ENCODE results near the gene THPO.

Gene THPO

DNA sequence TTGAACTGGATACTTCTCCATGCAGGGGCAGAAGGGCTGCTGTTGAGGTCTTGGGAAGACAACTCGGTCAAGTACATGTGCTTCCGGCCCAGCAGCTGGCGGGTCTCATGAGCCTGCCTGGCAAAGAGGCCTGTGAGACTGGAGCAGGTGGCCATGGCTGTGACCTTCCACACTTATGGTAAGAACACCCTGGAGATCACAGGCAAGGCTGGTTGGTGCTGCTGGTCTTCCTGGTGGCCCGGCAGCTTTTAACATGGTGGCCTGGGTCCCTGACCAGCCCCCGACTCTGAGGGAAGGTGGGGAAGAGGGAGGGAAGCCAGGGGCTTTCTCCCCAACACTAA lies 17.3 kb upstream of the THPO start:
- H3K9me3 Mint-ChIP-seq, result no peaks in the 10 kb centered on the region
- peaks cover 5% of the 10 kb centered on the region for H3K4me1 Mint-ChIP-seq
- no peaks in the 10 kb centered on the region for H3K36me3 Mint-ChIP-seq (ENCODE audit: low read depth)
- TF ChIP-seq, protein P1, sequence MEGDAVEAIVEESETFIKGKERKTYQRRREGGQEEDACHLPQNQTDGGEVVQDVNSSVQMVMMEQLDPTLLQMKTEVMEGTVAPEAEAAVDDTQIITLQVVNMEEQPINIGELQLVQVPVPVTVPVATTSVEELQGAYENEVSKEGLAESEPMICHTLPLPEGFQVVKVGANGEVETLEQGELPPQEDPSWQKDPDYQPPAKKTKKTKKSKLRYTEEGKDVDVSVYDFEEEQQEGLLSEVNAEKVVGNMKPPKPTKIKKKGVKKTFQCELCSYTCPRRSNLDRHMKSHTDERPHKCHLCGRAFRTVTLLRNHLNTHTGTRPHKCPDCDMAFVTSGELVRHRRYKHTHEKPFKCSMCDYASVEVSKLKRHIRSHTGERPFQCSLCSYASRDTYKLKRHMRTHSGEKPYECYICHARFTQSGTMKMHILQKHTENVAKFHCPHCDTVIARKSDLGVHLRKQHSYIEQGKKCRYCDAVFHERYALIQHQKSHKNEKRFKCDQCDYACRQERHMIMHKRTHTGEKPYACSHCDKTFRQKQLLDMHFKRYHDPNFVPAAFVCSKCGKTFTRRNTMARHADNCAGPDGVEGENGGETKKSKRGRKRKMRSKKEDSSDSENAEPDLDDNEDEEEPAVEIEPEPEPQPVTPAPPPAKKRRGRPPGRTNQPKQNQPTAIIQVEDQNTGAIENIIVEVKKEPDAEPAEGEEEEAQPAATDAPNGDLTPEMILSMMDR (IDR thresholded peaks at IDR 0.05; ENCODE audit: unreplicated experiment in 3 of 3), result no peak
- H3K27me3 Mint-ChIP-seq (ENCODE audit: low read depth), result peaks cover 25% of the 10 kb centered on the region
- H3K4me3 Mint-ChIP-seq, result no peak overlapping the region
- H3K27ac Mint-ChIP-seq, result no peak overlapping the region

DNA sequence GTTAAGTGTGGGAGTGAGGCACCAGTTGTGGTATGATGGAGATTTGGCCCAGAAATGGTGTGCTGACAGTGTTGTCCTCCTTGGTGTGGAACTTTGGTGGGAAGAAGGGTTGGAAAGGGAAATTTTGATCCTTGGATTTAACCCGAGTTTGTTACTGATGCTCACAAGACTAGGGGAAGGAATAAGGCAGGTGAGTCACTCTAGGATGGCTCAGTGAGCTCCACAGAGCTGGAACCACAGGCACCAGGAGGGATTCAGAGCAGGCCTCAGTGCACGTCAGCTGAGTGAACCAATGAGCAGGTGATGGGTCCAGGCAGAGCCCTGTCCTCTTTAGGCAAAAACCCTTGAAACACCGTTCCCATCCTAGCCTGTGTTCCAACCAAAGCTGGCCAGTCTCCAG lies 13.3 kb upstream of the THPO start:
- Mint-ChIP-seq H3K9me3 (no peaks in the 10 kb centered on the region), H3K4me3 (no peak overlapping the region), H3K27ac (peak overlapping the region in 1 of 3 experiments; percentile 2), H3K36me3 (ENCODE audit: low read depth) (no peaks in the 10 kb centered on the region), H3K4me1 (peaks cover 5% of the 10 kb centered on the region), H3K27me3 (ENCODE audit: low read depth) (peaks cover 9% of the 10 kb centered on the region)
- TF ChIP-seq, protein P1 (IDR thresholded peaks at IDR 0.05; ENCODE audit: unreplicated experiment in 3 of 3), result no peak

DNA sequence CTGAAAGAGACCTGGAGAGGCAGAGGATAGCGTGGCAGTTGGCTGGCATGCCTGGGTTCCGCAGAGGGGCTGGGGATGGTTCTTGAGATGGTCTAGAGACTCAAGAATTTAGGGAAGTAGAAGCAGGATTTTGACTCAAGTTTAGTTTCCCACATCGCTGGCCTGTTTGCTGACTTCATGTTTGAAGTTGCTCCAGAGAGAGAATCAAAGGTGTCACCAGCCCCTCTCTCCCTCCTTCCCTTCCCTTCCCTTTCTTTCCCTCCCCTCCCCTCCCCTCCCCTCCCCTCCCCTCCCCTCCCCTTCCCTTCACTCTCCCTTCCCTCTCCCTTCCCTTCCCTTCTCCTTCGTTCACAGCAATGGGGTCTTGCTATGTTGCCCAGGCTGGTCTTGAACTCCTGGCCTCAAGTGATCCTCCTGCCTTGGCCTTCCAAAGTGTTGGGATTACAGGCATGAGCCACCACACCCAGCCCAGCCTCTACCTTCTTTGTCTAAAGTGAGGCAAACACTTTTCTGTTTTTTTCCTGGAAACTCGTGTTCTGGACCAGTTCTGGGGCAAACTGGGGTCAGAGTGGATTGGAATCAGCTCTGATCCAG lies 12.0 kb upstream of the THPO start:
- H3K4me3 Mint-ChIP-seq, result no peak overlapping the region
- TF ChIP-seq, protein P1 (IDR thresholded peaks at IDR 0.05; ENCODE audit: unreplicated experiment in 3 of 3), result no peak
- no peak overlapping the region for H3K27ac Mint-ChIP-seq
- no peaks in the 10 kb centered on the region for H3K36me3 Mint-ChIP-seq (ENCODE audit: low read depth)
- no peaks in the 10 kb centered on the region for H3K9me3 Mint-ChIP-seq
- H3K27me3 Mint-ChIP-seq (ENCODE audit: low read depth), result peaks cover 4% of the 10 kb centered on the region
- peaks cover under 1% of the 10 kb centered on the region for H3K4me1 Mint-ChIP-seq

DNA sequence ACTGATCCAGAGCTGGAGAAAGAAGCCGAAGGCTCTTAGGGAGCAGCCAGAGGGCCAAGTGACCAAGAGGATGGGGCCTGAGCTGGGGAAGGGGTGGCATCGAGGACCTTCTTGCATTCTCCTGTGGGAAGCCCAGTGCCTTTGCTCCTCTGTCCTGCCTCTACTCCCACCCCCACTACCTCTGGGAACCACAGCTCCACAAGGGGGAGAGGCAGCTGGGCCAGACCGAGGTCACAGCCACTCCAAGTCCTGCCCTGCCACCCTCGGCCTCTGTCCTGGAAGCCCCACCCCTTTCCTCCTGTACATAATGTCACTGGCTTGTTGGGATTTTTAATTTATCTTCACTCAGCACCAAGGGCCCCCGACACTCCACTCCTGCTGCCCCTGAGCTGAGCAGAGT lies 11.4 kb upstream of the THPO start:
- Mint-ChIP-seq H3K4me1 (no peaks in the 10 kb centered on the region), H3K36me3 (ENCODE audit: low read depth) (no peaks in the 10 kb centered on the region), H3K9me3 (no peaks in the 10 kb centered on the region), H3K4me3 (no peak overlapping the region), H3K27ac (no peak overlapping the region), H3K27me3 (ENCODE audit: low read depth) (peaks cover 4% of the 10 kb centered on the region)
- TF ChIP-seq, protein P1 (IDR thresholded peaks at IDR 0.05; ENCODE audit: unreplicated experiment in 3 of 3), result no peak

DNA sequence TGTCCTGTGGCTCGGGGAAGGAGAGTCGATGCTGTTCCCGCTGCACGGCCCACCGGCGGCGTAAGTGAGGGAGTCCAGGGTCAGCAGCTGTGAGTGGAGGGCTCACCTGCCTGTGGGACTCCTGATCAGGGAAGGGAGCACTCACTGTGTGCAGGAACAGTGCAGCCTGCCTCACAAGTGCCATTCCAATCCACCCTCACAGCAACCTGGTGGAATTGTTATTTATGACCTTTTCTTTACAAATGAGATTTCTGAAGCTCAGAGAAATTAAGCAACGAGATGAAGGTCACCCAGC lies 10.9 kb upstream of the THPO start:
- Mint-ChIP-seq H3K27me3 (ENCODE audit: low read depth) (peaks cover 8% of the 10 kb centered on the region), H3K4me3 (no peak overlapping the region), H3K36me3 (ENCODE audit: low read depth) (no peaks in the 10 kb centered on the region), H3K27ac (no peak overlapping the region), H3K9me3 (no peaks in the 10 kb centered on the region), H3K4me1 (no peaks in the 10 kb centered on the region)
- TF ChIP-seq, protein P1 (IDR thresholded peaks at IDR 0.05; ENCODE audit: unreplicated experiment in 3 of 3), result no peak

DNA sequence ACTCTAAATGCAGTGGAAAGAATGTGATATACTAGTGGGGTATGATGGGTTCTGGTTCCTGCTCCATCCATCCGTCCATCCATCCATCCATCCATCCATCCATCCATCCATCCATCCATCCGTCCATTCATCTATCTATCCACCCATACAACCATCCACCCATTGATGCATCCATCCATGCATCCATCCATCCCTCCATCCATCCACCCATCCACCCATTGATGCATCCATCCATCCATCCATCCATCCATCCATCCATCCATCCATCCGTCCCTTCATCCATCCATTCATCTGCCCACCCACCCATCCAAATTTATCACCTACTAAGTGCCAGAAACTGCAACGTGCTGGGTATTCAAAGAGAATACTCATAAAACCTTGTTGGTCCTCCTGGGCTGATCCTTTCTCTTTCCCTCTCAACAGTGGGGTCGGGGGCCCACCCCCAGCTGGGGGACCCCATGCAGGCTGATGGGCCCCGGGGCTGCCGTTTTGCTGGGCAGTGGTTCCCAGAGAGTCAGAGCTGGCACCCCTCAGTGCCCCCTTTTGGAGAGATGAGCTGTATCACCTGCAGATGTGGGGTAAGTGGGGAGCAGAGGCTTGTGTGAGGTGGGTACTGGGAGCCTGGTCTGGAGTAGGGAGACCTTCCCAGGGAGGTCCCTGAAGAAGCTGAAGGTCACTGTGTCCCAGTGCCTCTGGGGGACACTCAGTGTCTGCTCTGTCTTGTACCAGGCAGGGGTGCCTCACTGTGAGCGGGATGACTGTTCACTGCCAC lies 10.3 kb upstream of the THPO start:
- no peaks in the 10 kb centered on the region for H3K9me3 Mint-ChIP-seq
- TF ChIP-seq, protein P1 (IDR thresholded peaks at IDR 0.05; ENCODE audit: unreplicated experiment in 3 of 3), result no peak
- no peaks in the 10 kb centered on the region for H3K36me3 Mint-ChIP-seq (ENCODE audit: low read depth)
- H3K27me3 Mint-ChIP-seq (ENCODE audit: low read depth), result peaks cover 8% of the 10 kb centered on the region
- no peak overlapping the region for H3K27ac Mint-ChIP-seq
- no peak overlapping the region for H3K4me3 Mint-ChIP-seq
- no peaks in the 10 kb centered on the region for H3K4me1 Mint-ChIP-seq

All from nephron (organoid).